CD4-positive, alpha-beta T cell treated with Interferon gamma for 1 hour (primary cell): ENCODE data around the gene HSD17B8.
A peak's percentile ranks its signal among the peaks of the same experiment; 100 is the strongest.

ENCODE experiments used
- DNase-seq: peaks from one replicate; pipeline ENCODE4 v3.0.0-alpha.2; 2020

The HSD17B8 gene

DNA sequence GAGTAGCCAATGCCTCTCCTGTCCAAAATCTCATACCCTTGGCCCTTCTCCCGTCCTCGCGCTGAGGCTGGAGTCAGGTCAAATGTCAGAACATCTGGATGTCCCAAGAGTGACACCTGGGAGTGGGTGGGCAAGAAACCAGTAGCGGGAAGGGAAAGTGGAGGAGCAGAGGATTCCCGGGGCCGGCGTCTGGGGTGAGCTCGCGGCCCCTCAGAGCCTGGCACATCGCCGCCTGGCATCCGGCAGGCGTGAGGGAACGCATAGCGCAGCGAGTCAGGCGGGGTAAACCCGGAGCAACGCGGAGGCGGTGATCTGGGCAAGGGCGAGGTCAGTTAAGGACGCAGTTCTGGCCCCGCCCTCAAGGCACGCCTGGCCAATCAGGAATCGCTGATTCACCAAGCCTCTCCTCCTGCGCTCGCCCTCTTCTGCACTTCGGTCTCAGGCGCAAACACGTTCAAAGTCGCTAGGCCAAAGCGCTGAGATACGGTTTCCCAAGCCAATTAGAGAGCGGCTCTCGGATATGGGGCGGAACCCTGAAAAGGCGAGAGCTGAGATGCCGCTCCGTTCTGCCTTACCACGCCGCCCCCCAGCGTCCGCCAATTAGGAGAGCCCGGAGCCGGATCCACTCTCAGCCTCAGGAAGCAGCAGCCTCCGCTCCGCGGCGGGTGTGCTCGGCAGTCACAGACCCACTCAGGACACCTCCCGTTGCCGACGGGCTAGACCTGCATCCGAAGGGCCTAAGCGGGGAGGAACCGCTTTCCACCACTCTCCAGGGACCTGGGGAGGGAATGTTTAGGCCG lies 44.7 kb downstream of the HSD17B8 start:
- DNase-seq: peak; percentile 99

DNA sequence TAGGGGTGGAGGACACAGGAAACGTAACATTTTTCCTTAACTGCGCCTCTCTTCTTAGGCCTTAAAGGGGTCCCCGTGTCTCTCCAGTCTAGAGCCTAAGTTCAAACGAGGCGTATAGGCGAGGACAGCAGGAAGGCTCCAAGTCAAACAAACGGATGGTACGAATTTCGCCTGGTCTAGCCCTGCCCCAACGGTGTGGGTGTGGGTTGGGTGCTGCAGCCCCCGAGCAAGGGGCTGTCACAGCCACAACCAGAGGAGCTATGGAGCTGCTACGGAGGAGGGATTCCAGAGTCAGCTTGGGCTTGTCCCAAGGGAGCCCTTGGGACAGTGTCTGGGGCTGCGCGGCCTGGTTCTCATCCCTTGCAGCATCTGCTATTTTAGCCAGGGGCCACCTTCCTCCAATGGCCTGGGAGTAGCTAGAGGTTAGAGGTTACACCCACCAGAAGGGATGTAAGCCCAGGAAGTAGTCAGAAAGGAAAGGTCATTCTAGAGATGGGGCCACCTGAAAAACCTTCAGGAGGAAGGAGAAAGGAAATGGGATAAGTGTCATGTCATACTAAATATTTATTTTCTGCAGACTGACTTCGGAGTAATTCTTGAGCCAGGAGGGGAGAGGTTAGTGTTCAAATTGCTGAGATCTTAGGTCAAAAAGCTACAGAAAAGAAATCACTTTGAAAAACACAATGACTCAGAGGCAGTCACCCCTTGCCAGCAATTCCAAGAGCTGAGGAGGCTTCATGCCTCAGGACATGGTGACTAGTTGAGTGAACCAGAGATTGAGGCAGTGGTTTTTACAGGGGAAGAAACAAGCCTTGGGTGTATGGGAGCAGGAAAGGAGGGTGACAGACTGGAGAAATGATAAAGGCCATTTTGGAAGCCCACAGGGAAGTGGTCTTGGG lies 45.5 kb downstream of the HSD17B8 start:
- DNase-seq: no peak

- no peak for DNase-seq
Observed at GRCh38 chr6:33250731-33251130, 46.3 kb downstream of the HSD17B8 start.

- no peak for DNase-seq
Observed at GRCh38 chr6:33251395-33252012, 47.0 kb downstream of the HSD17B8 start.

DNA sequence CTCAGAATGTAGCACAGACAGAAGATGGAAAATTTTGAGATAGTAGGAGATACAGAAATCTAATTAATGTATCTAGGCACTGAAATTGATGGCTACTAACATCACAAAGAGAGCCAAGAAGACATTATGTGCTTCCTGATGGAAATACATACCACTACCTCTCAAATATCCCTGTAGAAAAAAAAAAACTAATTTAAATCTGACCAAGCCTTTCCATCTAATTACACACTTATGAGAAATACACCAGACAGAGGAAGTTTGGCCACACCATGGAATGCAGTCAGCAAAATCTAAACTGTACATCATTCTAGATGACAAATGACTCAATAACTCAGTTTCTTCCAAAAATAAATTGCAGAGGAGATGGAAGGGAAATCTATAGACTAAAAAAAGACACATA lies 48.3 kb downstream of the HSD17B8 start:
- no peak for DNase-seq

- DNase-seq: no peak
Observed at GRCh38 chr6:33254591-33254990, 50.1 kb downstream of the HSD17B8 start.
